ENCODE measurements around the gene MYO3B.
A peak's percentile ranks its signal among the peaks of the same experiment; 100 is the strongest.

MYO3B gene

DNA sequence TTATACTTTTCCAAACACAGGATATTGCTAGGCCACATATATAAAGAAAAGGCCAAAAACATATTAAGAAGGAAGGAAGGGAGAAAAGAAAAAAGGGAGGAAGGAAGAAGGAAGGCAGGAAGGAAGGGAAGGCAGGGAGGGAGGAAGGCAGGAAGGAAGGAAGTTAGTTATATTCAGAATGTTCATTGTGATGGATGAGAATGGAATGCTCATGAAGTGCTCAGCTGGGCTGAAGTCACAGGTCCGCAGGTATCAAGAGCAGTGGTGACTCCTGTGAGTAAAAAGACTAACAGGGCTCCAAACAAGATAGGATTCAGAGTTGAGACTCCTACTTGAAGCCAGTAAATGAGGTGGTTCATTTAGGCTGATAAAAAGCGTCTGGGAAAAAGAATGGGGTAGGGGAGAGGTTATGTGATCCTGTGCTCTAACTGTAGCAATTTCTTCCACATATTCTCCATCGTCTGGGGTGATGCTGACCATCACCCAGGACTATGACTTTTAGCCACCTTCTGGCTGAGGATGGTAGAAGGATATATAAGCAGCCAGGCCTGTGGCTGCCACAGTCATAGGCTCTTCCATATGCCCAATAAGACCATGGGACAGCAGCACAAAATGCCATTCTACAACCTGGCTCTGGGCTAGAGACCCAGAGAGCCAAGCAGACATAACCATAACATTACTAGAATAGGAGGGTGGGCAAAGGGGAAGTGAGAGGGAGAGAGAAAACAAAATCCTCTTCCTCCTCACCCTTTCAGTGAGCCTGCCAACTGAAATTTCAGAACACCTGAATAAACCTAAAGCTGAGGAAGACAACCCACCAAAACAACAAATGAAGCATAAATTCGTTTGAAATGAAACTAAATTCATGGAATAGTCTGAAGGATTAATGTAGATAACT is 173.2 kb downstream of the MYO3B start:
- Histone ChIP-seq H3K4me3 (ENCODE audit: low read depth, low read length) (no peak overlapping the region), H3K27me3 (ENCODE audit: insufficient read depth, low read depth, severe bottlenecking) (no peaks in the 10 kb centered on the region), H3K36me3 (no peaks in the 10 kb centered on the region), H3K9me3 (ENCODE audit: severe bottlenecking) (no peaks in the 10 kb centered on the region), H3K27ac (no peak overlapping the region)
- no peak for DNase-seq
- TF ChIP-seq, protein P1, sequence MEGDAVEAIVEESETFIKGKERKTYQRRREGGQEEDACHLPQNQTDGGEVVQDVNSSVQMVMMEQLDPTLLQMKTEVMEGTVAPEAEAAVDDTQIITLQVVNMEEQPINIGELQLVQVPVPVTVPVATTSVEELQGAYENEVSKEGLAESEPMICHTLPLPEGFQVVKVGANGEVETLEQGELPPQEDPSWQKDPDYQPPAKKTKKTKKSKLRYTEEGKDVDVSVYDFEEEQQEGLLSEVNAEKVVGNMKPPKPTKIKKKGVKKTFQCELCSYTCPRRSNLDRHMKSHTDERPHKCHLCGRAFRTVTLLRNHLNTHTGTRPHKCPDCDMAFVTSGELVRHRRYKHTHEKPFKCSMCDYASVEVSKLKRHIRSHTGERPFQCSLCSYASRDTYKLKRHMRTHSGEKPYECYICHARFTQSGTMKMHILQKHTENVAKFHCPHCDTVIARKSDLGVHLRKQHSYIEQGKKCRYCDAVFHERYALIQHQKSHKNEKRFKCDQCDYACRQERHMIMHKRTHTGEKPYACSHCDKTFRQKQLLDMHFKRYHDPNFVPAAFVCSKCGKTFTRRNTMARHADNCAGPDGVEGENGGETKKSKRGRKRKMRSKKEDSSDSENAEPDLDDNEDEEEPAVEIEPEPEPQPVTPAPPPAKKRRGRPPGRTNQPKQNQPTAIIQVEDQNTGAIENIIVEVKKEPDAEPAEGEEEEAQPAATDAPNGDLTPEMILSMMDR (IDR thresholded peaks at IDR 0.05; ENCODE audit: low read depth, low read length), result no peak

DNA sequence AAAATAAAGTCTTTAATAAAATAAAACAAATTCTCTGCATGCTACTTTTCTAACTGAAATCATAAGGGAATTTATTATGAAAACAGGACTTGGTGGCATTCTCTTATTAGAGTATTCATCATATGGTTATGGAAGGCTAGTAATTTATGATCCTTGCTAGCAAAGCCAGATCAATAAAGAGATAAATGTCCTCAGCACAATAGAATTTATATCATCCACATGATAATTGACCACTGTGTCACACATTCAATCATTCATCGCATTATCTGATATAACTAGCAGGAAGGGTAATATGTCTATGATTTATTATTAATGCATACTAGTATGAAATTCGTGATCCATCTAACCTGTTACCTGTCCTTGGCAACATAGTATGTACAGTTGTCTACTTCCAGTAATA is 175.8 kb downstream of the MYO3B start:
- Histone ChIP-seq H3K27me3 (ENCODE audit: insufficient read depth, low read depth, severe bottlenecking) (no peaks in the 10 kb centered on the region), H3K36me3 (no peaks in the 10 kb centered on the region), H3K4me3 (ENCODE audit: low read depth, low read length) (no peak overlapping the region), H3K27ac (no peak overlapping the region), H3K9me3 (ENCODE audit: severe bottlenecking) (no peaks in the 10 kb centered on the region)
- TF ChIP-seq, protein P1 (IDR thresholded peaks at IDR 0.05; ENCODE audit: low read depth, low read length), result no peak
- DNase-seq, result no peak

DNA sequence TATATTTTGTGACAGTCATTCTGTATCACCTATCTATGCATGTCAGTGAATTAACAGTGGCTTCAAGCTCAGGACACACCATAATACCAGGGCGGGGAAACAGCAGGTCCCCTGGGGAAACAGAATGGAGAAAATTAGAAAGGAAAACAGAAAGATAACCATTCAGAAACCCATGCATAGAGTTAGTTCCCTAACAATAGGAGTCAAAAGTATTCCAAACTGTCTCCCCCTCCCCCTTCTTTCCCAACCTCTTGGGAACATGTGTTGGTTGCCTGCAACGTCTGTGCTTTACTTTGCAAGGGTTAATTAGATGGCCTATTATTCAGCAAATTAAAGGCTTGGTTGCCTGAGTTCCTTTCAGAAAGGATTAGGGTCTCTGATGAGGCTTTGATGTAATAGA is 176.4 kb downstream of the MYO3B start:
- H3K27me3 ChIP-seq (ENCODE audit: insufficient read depth, low read depth, severe bottlenecking), result no peaks in the 10 kb centered on the region
- H3K36me3 ChIP-seq, result no peaks in the 10 kb centered on the region
- peak; percentile 17 for DNase-seq
- peak overlapping the region; percentile 24; the same call in 1 of the 2 replicates for H3K27ac ChIP-seq
- H3K4me3 ChIP-seq (ENCODE audit: low read depth, low read length), result no peak overlapping the region
- no peaks in the 10 kb centered on the region for H3K9me3 ChIP-seq (ENCODE audit: severe bottlenecking)
- TF ChIP-seq, protein P1 (IDR thresholded peaks at IDR 0.05; ENCODE audit: low read depth, low read length), result no peak

DNA sequence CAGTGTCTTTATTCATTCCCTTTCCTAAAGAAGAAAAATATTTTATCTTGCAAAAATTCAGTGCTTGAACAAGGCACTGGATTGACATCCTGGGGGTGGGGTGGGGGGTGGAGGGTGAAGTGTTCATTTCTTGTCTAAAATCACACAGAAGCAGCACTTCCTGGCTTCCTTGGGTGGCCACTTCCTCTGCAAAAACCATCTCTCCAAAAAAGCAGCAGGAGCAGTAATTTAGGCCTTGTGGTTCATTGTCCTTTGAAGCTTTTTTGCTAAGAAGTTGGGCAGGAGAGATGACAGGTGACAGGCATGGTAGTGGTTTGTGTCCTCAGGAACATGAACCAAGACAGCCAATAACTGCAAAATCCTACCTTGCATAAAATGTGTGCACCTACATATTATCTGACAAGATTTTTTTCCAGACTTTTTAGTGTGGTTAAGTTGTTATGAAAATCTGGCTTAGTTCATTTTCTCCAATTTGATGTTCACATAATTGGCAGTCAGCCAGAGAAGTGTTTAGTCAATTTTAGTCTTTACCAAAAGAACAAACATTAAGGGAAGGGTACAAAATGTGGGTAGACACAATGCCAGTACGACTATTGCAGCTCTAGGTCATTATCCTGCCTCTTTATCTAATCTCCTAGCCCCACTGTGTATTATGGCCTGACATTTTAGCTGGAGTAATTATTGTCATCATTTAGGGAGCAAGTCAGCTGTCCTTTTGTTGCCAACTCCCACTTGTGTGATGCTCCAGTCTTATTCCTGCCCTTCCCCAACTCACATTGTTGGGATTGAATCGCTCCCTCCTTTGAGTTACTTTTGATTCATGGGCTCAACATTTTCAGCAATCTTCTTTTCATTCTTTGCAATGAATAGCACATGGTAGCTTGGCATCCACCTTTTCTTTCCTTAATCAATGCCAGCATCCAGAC is 177.2 kb downstream of the MYO3B start:
- H3K36me3 ChIP-seq, result no peaks in the 10 kb centered on the region
- TF ChIP-seq, protein P1 (IDR thresholded peaks at IDR 0.05; ENCODE audit: low read depth, low read length), result no peak
- no peaks in the 10 kb centered on the region for H3K27me3 ChIP-seq (ENCODE audit: insufficient read depth, low read depth, severe bottlenecking)
- no peak for DNase-seq
- H3K9me3 ChIP-seq (ENCODE audit: severe bottlenecking), result no peaks in the 10 kb centered on the region
- no peak overlapping the region for H3K27ac ChIP-seq
- no peak overlapping the region for H3K4me3 ChIP-seq (ENCODE audit: low read depth, low read length)

DNA sequence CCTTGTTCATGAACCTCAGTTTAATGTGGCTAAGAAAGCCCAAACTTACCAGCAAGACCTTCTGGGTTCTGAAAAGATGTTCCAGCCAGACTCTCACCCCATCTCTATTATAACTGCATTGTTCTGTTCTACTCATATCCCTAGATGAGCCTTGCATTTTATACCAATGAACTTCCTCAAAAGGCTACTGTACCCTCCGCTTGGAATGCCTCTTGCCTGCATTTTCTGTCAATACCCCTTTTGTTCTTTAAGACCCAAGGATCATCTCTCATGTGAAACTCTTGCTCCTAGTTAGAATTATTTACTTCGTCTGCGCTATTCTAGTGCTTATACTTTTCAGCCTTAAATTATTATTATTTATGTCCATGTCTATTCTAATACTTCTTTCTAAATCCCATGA is 181.5 kb downstream of the MYO3B start:
- Histone ChIP-seq H3K9me3 (ENCODE audit: severe bottlenecking) (no peaks in the 10 kb centered on the region), H3K27me3 (ENCODE audit: insufficient read depth, low read depth, severe bottlenecking) (no peaks in the 10 kb centered on the region), H3K36me3 (no peaks in the 10 kb centered on the region), H3K27ac (no peak overlapping the region), H3K4me3 (ENCODE audit: low read depth, low read length) (no peak overlapping the region)
- DNase-seq, result no peak
- TF ChIP-seq, protein P1 (IDR thresholded peaks at IDR 0.05; ENCODE audit: low read depth, low read length), result no peak
